HEK293T (cell line): Measurements from ENCODE around the gene TBC1D17.

ENCODE experiments used
- CTCF ChIA-PET: fragments of 350-600 bp; formaldehyde crosslinking; extraction: SDS; loops from one replicate; lab custom pipeline; 2021; ENCODE audit warnings: antibody characterized with exemption, inconsistent platforms; lab: Yijun Ruan, JAX
- POLR2A ChIA-PET: fragments of 350-600 bp; formaldehyde crosslinking; extraction: SDS; loops from one replicate; lab custom pipeline; 2020; ENCODE audit warnings: antibody characterized with exemption, inconsistent platforms; lab: Yijun Ruan, JAX
- DNase-seq: peaks from one replicate; pipeline ENCODE4 v3.0.0; 2012; ENCODE audit warnings: mixed read lengths; ENCODE audit errors: extremely low spot score
- ARNT ChIP-seq: fragments of 450-650 bp; IDR thresholded peaks from 2 replicates; pipeline ENCODE4 v1.6.1; 2017; ENCODE audit warnings: mild to moderate bottlenecking
- BHLHE40 ChIP-seq: fragments of 450-650 bp; IDR thresholded peaks from 2 replicates; pipeline ENCODE4 v1.6.1; 2016; ENCODE audit warnings: mild to moderate bottlenecking, moderate library complexity, borderline replicate concordance
- CTBP1 ChIP-seq: fragments of 450-650 bp; IDR thresholded peaks from 2 replicates; pipeline ENCODE4 v1.6.1; 2016; ENCODE audit warnings: borderline replicate concordance
- ELF4 ChIP-seq: fragments of 450-650 bp; IDR thresholded peaks from 2 replicates; pipeline ENCODE4 v1.6.1; 2017; ENCODE audit warnings: antibody characterized with exemption
- FOXA1 ChIP-seq: fragments of 450-650 bp; IDR thresholded peaks from 2 replicates; pipeline ENCODE4 v1.6.1; 2016; ENCODE audit warnings: mild to moderate bottlenecking
- FOXK2 ChIP-seq: fragments of 450-650 bp; IDR thresholded peaks from 2 replicates; pipeline ENCODE4 v1.6.1; 2016; ENCODE audit warnings: mild to moderate bottlenecking
- FOXM1 ChIP-seq: fragments of 450-650 bp; IDR thresholded peaks from 2 replicates; pipeline ENCODE4 v1.6.1; 2017; ENCODE audit warnings: mild to moderate bottlenecking, borderline replicate concordance
- HDGF ChIP-seq: fragments of 450-650 bp; IDR thresholded peaks from 2 replicates; pipeline ENCODE4 v1.6.1; 2017; ENCODE audit warnings: antibody characterized with exemption, borderline replicate concordance
- L3MBTL2 ChIP-seq: fragments of 450-650 bp; conservative IDR thresholded peaks from 2 replicates; pipeline ENCODE4 v1.6.1; 2016; ENCODE audit warnings: mild to moderate bottlenecking
- LEF1 ChIP-seq: fragments of 450-650 bp; IDR thresholded peaks from 2 replicates; pipeline ENCODE4 v1.6.1; 2017; ENCODE audit warnings: mild to moderate bottlenecking, borderline replicate concordance
- NFRKB ChIP-seq: fragments of 450-650 bp; IDR thresholded peaks from 2 replicates; pipeline ENCODE4 v1.6.1; 2016; ENCODE audit warnings: mild to moderate bottlenecking, moderate library complexity
- SP1 ChIP-seq: fragments of 450-650 bp; IDR thresholded peaks from 2 replicates; pipeline ENCODE4 v1.6.1; 2017
- SUZ12 ChIP-seq: fragments of 450-650 bp; IDR thresholded peaks from 2 replicates; pipeline ENCODE4 v1.6.1; 2016; ENCODE audit warnings: mild to moderate bottlenecking
- TARDBP ChIP-seq: fragments of 450-650 bp; IDR thresholded peaks from 2 replicates; pipeline ENCODE4 v1.6.1; 2016
- ZNF384 ChIP-seq: fragments of 450-650 bp; IDR thresholded peaks from 2 replicates; pipeline ENCODE4 v1.6.1; 2016
- TF ChIP-seq, protein P1 (sequence below): fragments of 450-650 bp; IDR thresholded peaks from 2 replicates; pipeline ENCODE4 v1.6.1; 2016

The TBC1D17 gene

DNA sequence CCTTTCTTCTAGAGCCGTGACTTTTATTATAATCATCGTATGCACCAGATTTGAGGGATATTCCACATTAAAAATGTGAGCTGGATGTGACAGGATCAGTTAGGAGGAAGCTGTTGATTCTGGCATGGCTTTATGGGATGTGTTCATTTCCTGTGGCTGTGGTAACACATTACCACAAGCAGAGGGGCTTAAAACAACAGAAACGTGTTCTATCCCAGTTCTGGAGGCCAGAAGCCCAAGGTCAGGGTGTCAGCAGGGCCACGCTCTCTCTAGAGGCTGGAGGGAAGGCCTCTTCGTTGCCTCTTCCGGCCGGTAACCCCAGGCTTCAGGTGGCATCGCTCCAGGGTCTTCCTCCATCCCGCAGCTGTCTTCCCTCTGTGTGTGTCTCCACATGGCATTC lies 44.9 kb upstream of the TBC1D17 start:
- CTCF ChIA-PET: no interaction called here

DNA sequence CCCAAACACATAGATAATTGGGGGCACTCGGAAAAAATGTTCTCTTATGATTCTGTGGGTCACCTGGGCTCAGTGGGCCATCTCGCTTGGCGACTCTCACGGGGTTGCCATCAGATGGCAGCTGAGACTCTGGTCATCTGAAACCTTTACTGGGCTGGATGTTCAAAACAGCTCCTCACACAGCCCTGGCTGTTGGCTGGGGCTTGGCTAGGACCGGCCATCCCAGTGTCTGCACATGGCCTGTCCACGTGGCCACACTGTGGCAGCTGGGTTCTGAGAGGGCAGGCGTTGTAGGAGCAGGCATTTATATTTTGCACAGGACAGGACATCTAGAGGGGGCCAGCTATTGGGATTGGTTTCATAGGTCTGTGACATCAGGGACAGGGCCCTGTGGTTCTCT lies 43.9 kb upstream of the TBC1D17 start:
- TF ChIP-seq ZNF384 (no peak), SUZ12 (no peak), NFRKB (no peak), FOXA1 (no peak), FOXM1 (no peak), BHLHE40 (no peak), ELF4 (no peak), L3MBTL2 (no peak), FOXK2 (no peak), LEF1 (no peak), TARDBP (no peak), ARNT (no peak), SP1 (no peak), HDGF (no peak), CTBP1 (no peak)
- TF ChIP-seq, protein P1, sequence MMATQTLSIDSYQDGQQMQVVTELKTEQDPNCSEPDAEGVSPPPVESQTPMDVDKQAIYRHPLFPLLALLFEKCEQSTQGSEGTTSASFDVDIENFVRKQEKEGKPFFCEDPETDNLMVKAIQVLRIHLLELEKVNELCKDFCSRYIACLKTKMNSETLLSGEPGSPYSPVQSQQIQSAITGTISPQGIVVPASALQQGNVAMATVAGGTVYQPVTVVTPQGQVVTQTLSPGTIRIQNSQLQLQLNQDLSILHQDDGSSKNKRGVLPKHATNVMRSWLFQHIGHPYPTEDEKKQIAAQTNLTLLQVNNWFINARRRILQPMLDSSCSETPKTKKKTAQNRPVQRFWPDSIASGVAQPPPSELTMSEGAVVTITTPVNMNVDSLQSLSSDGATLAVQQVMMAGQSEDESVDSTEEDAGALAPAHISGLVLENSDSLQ: no peak
- ChIA-PET CTCF (no interaction called here), POLR2A (interaction anchor here (1.2 to 1.4 kb wide), 2 partner anchors 17 to 43 kb away, joined by 3 to 4 read pairs; partner anchors contain the start of gene PTOV1)
- DNase-seq: no peak

More for the DNA sequence above, 44.9 kb upstream of the TBC1D17 start:
- POLR2A ChIA-PET: interaction anchor here (1.4 kb wide), 1 partner anchor 18 kb away, joined by 4 read pairs; the partner anchor contains the start of gene PTOV1
- no peak for TF ChIP-seq LEF1
- TF ChIP-seq ARNT: no peak
- TF ChIP-seq TARDBP: no peak
- TF ChIP-seq ELF4: no peak
- no peak for TF ChIP-seq SUZ12
- TF ChIP-seq, protein P1: no peak
- no peak for TF ChIP-seq FOXA1
- TF ChIP-seq HDGF: no peak
- no peak for TF ChIP-seq ZNF384
- TF ChIP-seq SP1: no peak
- no peak for TF ChIP-seq BHLHE40
- no peak for TF ChIP-seq FOXM1
- no peak for TF ChIP-seq L3MBTL2
- no peak for TF ChIP-seq NFRKB
- no peak for DNase-seq

DNA sequence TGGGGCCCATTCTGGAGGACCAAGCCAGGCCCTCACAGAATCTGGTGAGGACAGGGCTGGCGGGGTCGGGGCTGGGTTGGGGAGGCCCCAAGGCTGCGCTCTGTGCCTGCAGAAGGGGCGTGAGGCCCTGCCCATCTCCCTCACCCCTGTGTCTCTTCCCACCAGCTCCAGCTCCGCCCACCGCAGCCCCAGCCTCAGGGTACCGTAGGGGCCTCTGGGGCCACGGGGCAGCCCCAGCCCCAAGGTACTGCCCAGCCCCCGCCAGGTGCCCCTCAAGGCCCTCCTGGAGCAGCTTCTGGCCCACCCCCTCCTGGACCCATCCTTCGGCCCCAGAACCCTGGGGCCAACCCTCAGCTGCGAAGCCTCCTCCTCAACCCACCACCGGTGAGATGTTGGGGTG lies 41.9 kb upstream of the TBC1D17 start:
- CTCF ChIA-PET: no interaction called here
- no peak for DNase-seq
- TF ChIP-seq ARNT (no peak), SP1 (no peak), FOXM1 (no peak), CTBP1 (no peak), TARDBP (no peak), ELF4 (no peak), HDGF (no peak), SUZ12 (no peak), FOXK2 (no peak), ZNF384 (no peak), NFRKB (no peak), L3MBTL2 (no peak), FOXA1 (no peak), LEF1 (no peak), BHLHE40 (no peak)
- TF ChIP-seq, protein P1: no peak
- POLR2A ChIA-PET: interaction anchor here (1.6 kb wide), 1 partner anchor 9 kb away, joined by 3 read pairs; no protein-coding TSS in a partner anchor

DNA sequence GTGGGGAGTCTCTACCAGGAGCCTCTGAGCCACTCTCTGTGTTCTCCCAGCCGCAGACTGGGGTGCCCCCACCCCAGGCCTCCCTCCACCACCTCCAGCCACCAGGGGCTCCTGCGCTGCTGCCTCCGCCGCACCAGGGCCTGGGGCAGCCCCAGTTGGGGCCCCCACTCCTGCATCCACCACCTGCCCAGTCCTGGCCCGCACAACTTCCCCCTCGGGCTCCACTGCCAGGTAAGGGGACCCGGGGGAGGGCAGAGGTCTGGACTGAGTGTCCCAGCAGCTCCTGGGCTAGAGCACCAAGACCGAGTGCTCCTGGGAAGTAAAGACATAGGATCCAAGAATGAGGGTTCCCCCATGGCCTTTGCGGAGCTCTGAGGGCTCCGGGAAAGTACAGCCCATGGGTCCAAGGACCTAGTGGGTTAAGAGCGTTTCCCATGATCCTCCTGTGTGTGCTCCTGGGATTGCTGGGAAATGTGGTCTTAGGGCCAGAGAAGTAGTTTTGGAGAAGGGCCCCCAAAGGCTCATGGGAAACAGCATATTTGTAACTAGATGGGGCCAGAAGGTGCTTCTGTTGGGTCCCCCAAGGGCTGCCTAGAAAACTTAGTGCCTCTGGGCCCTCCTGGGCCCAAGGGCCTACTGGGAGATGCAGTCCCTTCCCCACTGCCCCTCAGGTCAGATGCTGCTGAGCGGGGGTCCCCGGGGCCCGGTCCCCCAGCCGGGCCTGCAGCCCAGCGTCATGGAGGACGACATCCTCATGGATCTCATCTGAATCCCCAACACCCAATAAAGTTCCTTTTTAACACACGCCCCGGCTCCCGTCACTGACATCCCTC lies 41.1 kb upstream of the TBC1D17 start:
- CTCF ChIA-PET: no interaction called here
- POLR2A ChIA-PET: interaction anchor here (0.7 to 1.6 kb wide), 2 partner anchors 8 to 11 kb away, joined by 3 read pairs; no protein-coding TSS in a partner anchor

More for the DNA sequence above, 41.1 kb upstream of the TBC1D17 start:
- TF ChIP-seq ELF4 (no peak), TARDBP (no peak), SP1 (no peak), SUZ12 (no peak), HDGF (no peak), ARNT (no peak), BHLHE40 (no peak), CTBP1 (no peak), LEF1 (no peak), FOXM1 (no peak), ZNF384 (no peak), FOXA1 (no peak), FOXK2 (no peak), NFRKB (no peak), L3MBTL2 (no peak)
- TF ChIP-seq, protein P1: no peak
- DNase-seq: no peak
